D721Med (cell line): ENCODE measurements around the gene RARA.

Experiments used
- DNase-seq: peaks from one replicate; pipeline ENCODE4 v3.0.0; 2011; ENCODE audit warnings: low spot score; ENCODE audit not compliant: insufficient read length
- FAIRE-seq: peaks from 2 replicates; lab custom pipeline; 2011; peaks lifted over from hg19 to GRCh38; lab: Jason Lieb, UNC
- CTCF ChIP-seq: IDR thresholded peaks from 2 replicates; pipeline ENCODE4 v1.5.1; 2012; ENCODE audit warnings: mild to moderate bottlenecking, control low read depth; ENCODE audit not compliant: insufficient read depth; ENCODE audit errors: missing control alignments

Gene RARA

GRCh38 chr17:40399185-40399584 lies 90.2 kb downstream of the RARA start:
- TF ChIP-seq CTCF: peak; percentile 57
- no peak for DNase-seq
- FAIRE-seq: no peak

GRCh38 chr17:40402668-40403067 lies 93.7 kb downstream of the RARA start:
- no peak for DNase-seq

GRCh38 chr17:40404003-40404402 lies 95.0 kb downstream of the RARA start:
- no peak for TF ChIP-seq CTCF
- FAIRE-seq (no peak), DNase-seq (no peak)

More at GRCh38 chr17:40402668-40403067, 93.7 kb downstream of the RARA start:
- no peak for TF ChIP-seq CTCF
- no peak for FAIRE-seq
